ENCODE results near the gene RGS17. TPM values are rescaled to one million over a fixed set of nuclear protein-coding genes. Genes with fewer than 3 reads are reported as not detected.

The RGS17 gene
- total RNA-seq, 1 experiment from 2014 or later = 3.2 TPM

GRCh38 chr6:153149891-153150290 lies 18.8 kb upstream of the RGS17 start:
- Histone ChIP-seq H3K4me2 (ENCODE audit: insufficient read depth, insufficient read length, low read length) (no peak overlapping the region), H3K14ac (ENCODE audit: insufficient read depth, low read length) (no peak overlapping the region), H3K79me1 (ENCODE audit: insufficient read depth, low read depth, low read length, poor library complexity, severe bottlenecking) (no peaks in the 10 kb centered on the region), H3K4me1 (ENCODE audit: insufficient read depth, low read length) (no peaks in the 10 kb centered on the region), H2BK20ac (ENCODE audit: low read depth, low read length, poor library complexity, severe bottlenecking) (no peak overlapping the region), H3K23me2 (ENCODE audit: insufficient read length, low read depth, low read length, poor library complexity, severe bottlenecking) (no peaks in the 10 kb centered on the region), H3K27me3 (ENCODE audit: insufficient read depth, low read length) (no peaks in the 10 kb centered on the region), H3K27ac (ENCODE audit: insufficient read length, low read depth, low read length) (no peak overlapping the region), H2BK120ac (ENCODE audit: low read depth, low read length, poor library complexity, severe bottlenecking) (no peak overlapping the region), H3K23ac (ENCODE audit: insufficient read length, low read depth, low read length) (no peak overlapping the region), H3K9ac (ENCODE audit: extremely low read depth, insufficient read length, low read length) (no peak overlapping the region), H2BK15ac (ENCODE audit: low read depth, low read length) (no peak overlapping the region), H2AFZ (ENCODE audit: low read length) (no peak overlapping the region), H2BK5ac (ENCODE audit: insufficient read length, low read length) (no peak overlapping the region), H4K5ac (ENCODE audit: insufficient read length, low read depth, low read length) (no peak overlapping the region), H3K18ac (ENCODE audit: insufficient read length, low read depth, low read length) (no peak overlapping the region), H2BK12ac (ENCODE audit: insufficient read length, low read depth, low read length) (no peak overlapping the region), H3K9me3 (ENCODE audit: control insufficient read depth, low read depth, low read length) (no peaks in the 10 kb centered on the region), H3K79me2 (ENCODE audit: insufficient read depth, low read length) (no peaks in the 10 kb centered on the region), H2AK5ac (ENCODE audit: insufficient read length, low read length) (no peak overlapping the region), H4K8ac (replicated peaks; ENCODE audit: insufficient read length, low read depth, low read length) (no peak overlapping the region), H3K56ac (ENCODE audit: insufficient read length, low read depth, low read length) (no peak overlapping the region), H3T11ph (ENCODE audit: low read length) (no peak overlapping the region), H4K20me1 (ENCODE audit: control insufficient read depth, insufficient read depth, insufficient read length) (no peaks in the 10 kb centered on the region), H4K91ac (ENCODE audit: insufficient read length, low read depth, low read length) (no peak overlapping the region), H3K4ac (ENCODE audit: low read depth, low read length) (no peak overlapping the region)
- TF ChIP-seq CTCF (conservative IDR thresholded peaks at IDR 0.05) = no peak
- no peaks in the 10 kb centered on the region; the same call in 1 of the 2 replicates for H3K27me3 Mint-ChIP-seq (ENCODE audit: low read depth)
- H3K36me3 Mint-ChIP-seq (ENCODE audit: insufficient read depth in 1 of 3, low read depth in 3 of 3) = no peaks in the 10 kb centered on the region; a peak in 1 of 7 replicates
- peaks cover 0 to 5% of the 10 kb centered on the region in 2 experiments; a peak in 1 of 4 replicates for H3K4me1 Mint-ChIP-seq
- no CpG with 5 or more reads among the region's 6 CpGs for WGBS (ENCODE audit: extremely low coverage, insufficient read length, low lambda C conversion rate)
- DNase-seq = no peak
- peak overlapping the region in 1 of 3 experiments; percentile 59; a peak in 1 of 7 replicates for H3K27ac Mint-ChIP-seq
- peaks cover 0 to 2% of the 10 kb centered on the region in 2 experiments; a peak in 1 of 5 replicates for H3K9me3 Mint-ChIP-seq
- no peak overlapping the region for H3K4me3 Mint-ChIP-seq
